HG02678 (cell line): ENCODE results near the gene TAF11L4.
"Not testable (repeated sequence)": the region's sequence is repeated elsewhere in the genome, so short reads cannot be mapped to it uniquely, and the experiment has no call there.

Source experiments
- ATAC-seq: cut with Tn5 transposase; IDR thresholded peaks from one replicate; pipeline ENCODE4 v1.9.1; 2021; ENCODE audit warnings: mild to moderate bottlenecking, moderate library complexity; ENCODE audit not compliant: unreplicated experiment

The TAF11L4 gene

DNA sequence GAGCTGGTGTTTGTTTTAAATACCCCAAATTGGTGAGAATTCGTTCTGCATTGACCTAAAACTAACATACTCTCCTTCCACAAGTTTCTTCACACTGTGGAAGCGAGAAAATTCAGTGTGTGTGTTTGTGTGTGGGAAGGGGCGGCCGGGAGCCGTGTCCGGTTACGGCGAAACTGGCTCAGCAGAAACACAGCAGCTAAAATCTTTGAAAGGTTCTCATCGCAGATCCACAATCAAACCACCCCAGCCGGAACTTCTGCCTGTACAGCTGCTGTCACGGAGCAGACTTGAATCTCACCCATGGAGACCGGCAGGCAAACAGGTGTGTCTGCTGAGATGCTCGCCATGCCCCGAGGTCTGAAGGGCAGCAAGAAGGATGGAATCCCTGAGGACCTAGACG is at the start of gene TAF11L4:
Gene TAF11L4, plus strand, starts transcription at position 301 of the 400 bp plus-strand sequence.
- not testable (repeated sequence) for ATAC-seq

DNA sequence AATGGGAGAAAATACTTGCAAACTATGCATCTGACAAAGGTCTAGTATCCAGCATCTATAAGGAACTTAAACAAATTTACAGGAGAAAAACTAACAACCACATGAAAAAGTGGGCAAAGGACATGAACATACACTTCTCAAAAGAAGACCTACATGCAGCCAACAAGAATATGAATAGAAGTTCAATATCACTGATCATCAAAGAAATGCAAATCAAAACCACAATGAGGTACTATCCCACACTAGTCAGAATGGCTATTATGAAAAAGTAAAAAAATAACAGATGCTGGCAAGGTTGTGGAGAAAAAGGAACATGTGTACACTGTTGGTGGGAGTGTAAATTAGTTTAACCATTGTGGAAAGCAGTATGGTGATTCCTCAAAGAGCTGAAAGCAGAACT is 46.5 kb upstream of the TAF11L4 start:
- not testable (repeated sequence) for ATAC-seq

DNA sequence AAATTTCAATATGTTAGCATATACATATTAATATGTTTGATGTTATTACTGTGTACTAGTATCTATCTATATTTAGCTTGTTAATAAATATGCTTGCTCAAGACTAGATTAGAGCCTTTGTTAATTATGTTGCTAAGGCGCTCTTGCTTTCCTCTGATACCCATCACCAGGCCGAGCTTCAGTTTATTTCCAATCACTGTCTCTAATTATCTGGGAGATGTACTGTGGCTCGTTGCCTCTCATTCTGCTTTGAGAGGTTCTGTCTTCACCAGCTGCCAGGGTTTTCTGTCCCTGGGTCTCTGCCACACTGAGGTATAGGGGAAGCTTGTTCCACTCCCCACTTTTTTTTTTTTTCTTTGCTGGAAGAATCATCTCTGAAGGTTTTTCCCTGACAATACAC is 44.6 kb upstream of the TAF11L4 start:
- no peak for ATAC-seq

DNA sequence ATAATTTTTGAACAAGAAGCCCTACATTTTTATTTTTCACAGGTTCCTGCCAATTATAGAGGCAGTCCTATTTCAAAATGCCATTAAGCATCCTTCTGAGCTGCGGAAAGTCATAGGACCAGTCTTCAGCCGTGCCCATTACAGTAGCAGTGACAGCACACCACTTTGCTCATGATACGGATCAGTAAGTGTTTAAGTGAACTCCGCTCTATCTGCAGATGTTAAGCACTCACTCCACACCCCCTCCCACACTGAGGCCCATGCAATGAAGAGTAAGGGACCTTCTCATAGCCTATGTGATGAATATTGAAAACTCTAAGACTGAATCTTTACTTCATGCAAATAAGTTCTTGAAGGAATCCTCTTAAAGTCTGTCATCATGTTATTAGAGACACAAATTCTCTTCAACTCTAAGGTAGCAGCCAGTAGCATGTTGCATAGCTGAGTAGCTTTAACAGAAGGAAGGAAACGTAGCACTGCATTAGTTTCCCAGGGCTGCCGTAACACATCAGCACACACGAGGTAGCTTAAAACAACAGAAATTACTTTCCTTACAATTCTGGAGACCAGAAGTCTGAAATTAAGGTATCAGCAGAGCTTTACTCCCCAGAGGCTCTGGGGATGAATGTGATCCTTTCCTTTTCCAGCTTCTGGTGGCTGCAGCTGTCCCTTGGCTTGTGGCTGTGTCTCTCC is 43.9 kb upstream of the TAF11L4 start:
- ATAC-seq = no peak

DNA sequence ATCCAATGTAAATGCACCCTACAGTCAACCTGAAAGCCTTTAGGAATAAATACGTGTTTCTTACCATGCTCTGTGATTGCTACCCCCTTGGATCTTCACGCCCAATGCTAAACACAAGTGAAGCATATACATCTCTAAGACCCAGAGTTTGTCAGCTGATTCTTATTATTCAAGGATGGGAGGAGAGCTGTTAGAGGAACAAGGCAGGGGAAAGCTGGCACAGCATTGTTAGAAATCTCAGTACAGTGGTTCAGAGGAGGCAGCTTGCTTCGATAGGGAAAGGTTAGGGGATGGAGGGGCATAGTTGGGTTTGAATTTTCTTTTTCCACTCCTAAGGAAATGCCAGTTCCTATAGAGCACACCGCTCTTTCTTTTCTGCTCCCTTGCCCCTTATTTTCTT is 40.2 kb upstream of the TAF11L4 start:
- no peak for ATAC-seq

DNA sequence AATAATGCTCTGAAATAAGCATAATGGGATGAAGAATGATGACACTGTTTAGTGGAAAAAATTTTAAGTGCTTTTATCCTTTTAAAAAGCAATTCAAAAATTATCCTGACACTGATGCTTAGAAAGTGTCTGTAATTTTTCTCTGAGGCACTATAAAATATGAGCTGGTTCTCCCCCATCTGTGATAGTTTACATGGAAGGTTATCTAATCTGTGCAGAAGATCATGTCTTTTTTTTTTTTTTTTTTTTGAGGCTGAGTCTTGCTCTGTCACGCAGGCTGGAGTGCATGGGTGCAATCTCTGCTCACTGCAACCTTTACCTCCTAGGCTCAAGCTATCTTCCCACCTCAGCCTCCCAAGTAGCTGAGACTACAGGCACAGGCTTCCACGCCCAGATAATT is 38.8 kb upstream of the TAF11L4 start:
- no peak for ATAC-seq

DNA sequence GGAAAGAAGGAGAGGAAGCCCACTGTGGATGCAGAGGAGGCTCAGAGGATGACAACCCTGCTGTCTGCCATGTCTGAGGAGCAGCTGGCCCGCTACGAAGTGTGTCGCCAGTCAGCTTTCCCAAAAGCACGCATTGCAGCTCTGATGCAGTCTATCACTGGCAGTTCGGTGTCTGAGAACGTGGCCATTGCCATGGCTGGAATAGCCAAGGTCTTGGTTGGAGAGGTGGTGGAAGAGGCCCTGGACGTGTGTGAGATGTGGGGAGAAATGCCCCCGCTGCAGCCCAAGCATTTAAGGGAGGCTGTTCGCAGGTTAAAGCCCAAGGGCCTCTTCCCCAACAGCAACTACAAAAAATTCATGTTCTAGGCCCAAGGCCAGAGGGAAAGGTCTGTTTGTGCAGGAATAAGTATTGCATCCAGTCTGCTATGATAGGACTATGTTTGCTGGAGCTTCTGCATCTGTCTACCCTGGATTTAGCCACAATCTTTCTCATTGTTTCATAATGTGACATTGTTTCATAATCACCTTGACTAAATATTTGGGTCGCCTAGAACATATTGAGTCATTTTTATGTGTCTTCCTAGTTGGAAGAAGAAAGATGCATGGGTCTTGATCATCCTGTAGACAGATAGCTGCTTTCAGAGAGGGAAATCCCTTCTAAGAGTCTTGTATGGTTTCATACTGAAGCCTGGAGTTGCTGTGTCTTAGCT is 35.0 kb upstream of the TAF11L4 start:
- not testable (repeated sequence) for ATAC-seq

DNA sequence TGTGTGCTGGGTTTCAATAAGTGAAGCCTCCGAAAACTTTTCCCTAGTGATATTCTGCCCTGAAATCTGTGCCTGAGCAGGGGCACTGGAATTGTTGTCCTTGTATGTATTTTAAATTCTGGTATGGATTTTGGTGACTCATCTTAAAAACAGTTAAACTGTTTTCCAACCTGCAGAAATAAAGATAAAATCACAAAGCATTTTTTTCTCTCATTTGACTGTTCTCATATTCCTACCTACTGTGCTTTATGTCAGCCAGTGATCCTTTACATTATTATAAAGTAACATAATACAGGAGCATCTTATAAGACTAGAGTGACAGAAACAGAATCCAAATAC is 34.5 kb upstream of the TAF11L4 start:
- no peak for ATAC-seq

DNA sequence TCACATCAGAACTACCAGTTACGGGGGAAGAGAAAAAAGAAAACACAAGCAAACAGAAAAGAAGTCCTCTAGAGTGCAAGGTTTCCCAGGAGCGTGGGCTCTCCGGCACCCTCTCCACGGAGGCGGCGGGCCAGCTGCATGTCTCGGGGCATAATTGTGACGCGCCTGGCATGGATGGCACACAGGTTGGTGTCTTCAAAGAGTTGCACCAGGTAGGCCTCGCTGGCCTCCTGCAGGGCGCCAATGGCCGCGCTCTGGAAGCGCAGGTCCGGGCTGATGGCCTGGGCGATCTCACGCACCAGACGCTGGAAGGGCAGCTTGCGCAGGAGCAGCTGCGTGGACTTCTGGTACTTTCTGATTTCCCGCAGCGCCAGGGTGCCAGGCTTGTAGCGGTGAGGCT is 30.3 kb upstream of the TAF11L4 start:
- ATAC-seq = not testable (repeated sequence)

DNA sequence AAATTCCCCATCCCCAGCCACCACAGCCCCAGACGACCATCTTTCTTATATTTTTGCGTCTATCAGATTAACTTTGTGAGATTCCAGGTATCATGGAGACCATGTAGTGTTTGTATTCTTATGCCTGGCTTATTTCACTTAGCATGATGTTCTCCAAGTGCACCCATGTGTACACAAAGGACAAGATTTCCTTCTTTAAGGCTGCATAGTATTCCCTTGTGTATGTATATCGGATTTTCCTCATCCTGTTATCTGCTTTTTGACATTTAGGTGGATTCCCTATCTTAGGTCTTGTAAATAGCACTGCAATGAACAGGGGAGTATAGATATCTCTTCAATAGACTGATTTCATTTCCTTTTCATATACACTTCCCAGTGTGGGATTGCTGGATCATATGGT is 28.8 kb upstream of the TAF11L4 start:
- no peak for ATAC-seq

DNA sequence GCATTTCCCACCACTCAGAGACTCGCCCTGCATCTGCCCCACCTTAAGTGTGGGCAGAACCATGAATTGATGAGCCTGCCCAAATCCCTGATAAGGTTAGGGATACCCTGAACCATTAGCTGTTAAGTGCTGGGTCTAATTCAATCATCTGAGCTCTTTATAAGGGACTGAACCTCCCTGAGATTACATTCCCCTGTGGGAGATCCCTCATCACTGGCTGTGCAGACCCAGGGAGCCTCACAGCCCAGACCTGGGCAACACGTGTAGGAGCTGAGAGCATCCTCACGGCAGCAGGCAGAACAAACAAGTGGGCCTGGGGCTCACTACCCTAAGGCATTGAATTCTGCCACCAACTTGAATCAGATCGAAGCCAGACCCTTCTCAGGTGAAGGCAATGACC is 24.2 kb upstream of the TAF11L4 start:
- ATAC-seq = no peak

DNA sequence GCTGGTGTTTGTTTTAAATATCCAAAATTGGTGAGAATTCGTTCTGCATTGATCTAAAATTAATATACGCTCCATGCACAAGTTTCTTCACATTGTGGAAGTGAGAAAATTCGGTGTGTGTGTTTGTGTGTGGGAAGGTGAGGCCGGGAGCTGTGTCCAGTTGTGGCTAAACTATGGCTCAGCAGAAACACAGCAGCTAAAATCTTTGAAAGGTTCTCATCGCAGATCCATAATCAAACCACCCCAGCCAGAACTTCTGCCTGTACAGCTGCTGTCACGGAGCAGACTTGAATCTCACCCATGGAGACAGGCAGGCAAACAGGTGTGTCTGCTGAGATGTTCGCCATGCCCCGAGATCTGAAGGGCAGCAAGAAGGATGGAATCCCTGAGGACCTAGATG is 23.7 kb upstream of the TAF11L4 start, which contains the start of gene TAF11L2:
Gene TAF11L2, plus strand, starts transcription at position 301 of the 400 bp plus-strand sequence.
- not testable (repeated sequence) for ATAC-seq

DNA sequence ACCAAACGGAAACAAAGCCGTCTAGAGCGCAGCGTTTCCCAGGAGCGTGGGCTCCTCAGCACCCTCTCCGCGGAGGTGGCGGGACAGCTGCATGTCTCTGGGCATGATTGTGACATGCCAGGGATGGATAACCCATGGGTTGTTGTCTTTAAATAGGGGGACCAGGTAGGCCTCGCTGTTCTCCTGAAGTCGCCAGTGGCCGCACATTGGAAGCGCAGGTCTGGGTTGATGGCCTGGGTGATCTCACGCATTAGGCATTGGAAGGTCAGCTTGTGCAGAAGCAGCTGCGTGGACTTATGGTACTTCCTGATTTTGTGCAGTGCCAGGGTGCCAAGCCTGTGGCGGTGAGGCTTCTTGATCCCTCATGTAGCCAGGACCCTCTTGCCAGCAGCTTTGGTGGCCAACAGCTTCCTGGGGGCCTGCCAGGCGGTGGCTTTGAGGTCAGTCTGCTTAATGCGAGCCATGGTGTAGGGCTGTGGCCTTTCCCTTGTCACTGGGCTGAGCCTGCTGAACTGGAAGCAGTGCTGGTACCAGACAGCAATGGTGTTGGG is 9.8 kb upstream of the TAF11L4 start:
- no peak for ATAC-seq

DNA sequence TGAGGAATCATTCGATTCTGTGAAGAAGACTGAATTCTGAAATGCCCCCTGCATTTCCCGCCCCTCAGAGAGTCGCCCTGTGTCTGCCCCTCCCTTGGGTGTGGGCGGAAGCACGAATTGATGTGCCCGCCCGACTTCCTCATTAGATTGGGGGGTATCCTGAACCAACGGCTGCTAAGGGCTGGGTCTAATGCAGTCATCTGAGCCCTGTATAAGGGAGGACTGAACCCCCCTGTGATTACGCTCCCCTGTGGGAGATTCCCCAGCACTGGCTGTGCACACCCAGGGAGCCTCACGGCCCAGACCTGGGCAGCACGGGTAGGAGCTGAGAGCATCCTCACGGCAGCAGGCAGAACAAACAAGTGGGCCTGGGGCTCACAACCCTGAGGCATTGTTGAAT is 4.1 kb upstream of the TAF11L4 start:
- not testable (repeated sequence) for ATAC-seq

DNA sequence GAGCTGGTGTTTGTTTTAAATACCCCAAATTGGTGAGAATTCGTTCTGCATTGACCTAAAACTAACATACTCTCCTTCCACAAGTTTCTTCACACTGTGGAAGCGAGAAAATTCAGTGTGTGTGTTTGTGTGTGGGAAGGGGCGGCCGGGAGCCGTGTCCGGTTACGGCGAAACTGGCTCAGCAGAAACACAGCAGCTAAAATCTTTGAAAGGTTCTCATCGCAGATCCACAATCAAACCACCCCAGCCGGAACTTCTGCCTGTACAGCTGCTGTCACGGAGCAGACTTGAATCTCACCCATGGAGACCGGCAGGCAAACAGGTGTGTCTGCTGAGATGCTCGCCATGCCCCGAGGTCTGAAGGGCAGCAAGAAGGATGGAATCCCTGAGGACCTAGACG is 3.5 kb upstream of the TAF11L4 start, which contains the start of gene TAF11L3:
Gene TAF11L3, plus strand, starts transcription at position 301 of the 400 bp plus-strand sequence.
- not testable (repeated sequence) for ATAC-seq

DNA sequence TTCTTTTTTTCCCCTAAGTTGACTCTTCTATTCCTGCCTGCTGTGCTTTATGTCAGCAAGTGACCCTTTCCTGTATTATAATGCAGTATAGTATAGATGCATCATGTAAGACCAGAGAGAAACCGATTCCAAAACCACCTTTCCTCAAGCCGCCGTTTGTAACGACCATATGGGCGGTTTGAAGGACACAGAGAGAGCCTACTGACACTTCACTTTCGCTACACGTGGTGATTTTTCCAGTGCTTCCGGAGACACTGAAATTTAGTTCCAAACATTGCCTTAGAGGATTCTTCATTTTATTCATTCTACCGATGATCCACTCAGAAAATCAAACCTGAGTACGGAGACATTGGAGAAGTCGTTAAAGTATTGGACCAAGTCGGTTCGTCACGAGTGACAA is 2.1 kb upstream of the TAF11L4 start:
- not testable (repeated sequence) for ATAC-seq

DNA sequence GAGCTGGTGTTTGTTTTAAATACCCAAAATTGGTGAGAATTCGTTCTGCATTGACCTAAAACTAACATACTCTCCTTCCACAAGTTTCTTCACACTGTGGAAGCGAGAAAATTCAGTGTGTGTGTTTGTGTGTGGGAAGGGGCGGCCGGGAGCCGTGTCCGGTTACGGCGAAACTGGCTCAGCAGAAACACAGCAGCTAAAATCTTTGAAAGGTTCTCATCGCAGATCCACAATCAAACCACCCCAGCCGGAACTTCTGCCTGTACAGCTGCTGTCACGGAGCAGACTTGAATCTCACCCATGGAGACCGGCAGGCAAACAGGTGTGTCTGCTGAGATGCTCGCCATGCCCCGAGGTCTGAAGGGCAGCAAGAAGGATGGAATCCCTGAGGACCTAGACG is 3.3 kb downstream of the TAF11L4 start, which contains the start of gene TAF11L5:
Gene TAF11L5, plus strand, starts transcription at position 301 of the 400 bp plus-strand sequence.
- ATAC-seq = not testable (repeated sequence)

DNA sequence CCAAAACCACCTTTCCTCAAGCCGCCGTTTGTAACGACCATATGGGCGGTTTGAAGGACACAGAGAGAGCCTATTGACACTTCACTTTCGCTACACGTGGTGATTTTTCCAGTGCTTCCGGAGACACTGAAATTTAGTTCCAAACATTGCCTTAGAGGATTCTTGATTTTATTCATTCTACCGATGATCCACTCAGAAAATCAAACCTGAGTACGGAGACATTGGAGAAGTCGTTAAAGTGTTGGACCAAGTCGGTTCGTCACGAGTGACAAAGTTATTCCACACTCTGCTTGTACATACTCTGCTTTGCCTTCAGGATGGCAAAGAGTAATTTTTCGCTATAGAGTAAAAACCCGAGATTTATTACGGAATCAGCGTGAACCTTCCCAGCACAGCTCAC is 4.9 kb downstream of the TAF11L4 start:
- not testable (repeated sequence) for ATAC-seq

DNA sequence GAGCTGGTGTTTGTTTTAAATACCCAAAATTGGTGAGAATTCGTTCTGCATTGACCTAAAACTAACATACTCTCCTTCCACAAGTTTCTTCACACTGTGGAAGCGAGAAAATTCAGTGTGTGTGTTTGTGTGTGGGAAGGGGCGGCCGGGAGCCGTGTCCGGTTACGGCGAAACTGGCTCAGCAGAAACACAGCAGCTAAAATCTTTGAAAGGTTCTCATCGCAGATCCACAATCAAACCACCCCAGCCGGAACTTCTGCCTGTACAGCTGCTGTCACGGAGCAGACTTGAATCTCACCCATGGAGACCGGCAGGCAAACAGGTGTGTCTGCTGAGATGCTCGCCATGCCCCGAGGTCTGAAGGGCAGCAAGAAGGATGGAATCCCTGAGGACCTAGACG is 6.8 kb downstream of the TAF11L4 start, which contains the start of gene TAF11L6:
Gene TAF11L6, plus strand, starts transcription at position 301 of the 400 bp plus-strand sequence.
- not testable (repeated sequence) for ATAC-seq
